HG02885 (cell line): ENCODE results near the gene GSTO2.
A peak's percentile ranks its signal among the peaks of the same experiment; 100 is the strongest.

Experiments used
- ATAC-seq: cut with Tn5 transposase; IDR thresholded peaks from one replicate; pipeline ENCODE4 v1.9.1; 2021; ENCODE audit warnings: mild to moderate bottlenecking; ENCODE audit not compliant: unreplicated experiment, poor library complexity

GSTO2 gene

GRCh38 chr10:104253106-104253505 lies 15.9 kb upstream of the GSTO2 start:
- ATAC-seq, result no peak

GRCh38 chr10:104253606-104254410 lies 15.2 kb upstream of the GSTO2 start:
- ATAC-seq, result no peak

- ATAC-seq, result peak; percentile 89
These were observed 14.3 kb upstream of the GSTO2 start, which contains the start of gene GSTO1 for GRCh38 chr10:104254493-104255310. GSTO1 (plus strand) TSS chr10:104254892; CDS start chr10:104254929, 37 bp downstream.

- ATAC-seq, result no peak
These were observed 13.5 kb upstream of the GSTO2 start for GRCh38 chr10:104255311-104255981.

GRCh38 chr10:104256335-104256961 lies 12.5 kb upstream of the GSTO2 start:
- ATAC-seq, result no peak

DNA sequence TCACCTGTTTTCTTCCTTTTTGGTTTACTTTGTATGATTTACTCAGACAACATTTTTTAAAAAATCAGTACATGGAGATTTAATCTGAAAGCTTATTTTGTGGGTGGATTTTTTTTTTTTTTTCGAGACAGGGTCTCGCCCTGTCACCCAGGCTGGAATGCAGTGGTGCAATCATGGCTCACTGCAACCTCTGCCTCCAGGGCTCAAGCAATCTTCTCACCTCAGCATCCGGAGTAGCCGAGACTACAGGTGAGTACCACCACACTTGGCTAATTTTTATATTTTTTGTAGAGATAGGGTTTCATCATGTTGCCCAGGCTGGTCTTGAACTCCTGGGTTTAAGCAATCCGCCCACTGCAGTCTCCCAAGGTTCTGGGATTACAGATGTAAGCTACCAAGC lies 11.7 kb upstream of the GSTO2 start:
- ATAC-seq, result no peak

DNA sequence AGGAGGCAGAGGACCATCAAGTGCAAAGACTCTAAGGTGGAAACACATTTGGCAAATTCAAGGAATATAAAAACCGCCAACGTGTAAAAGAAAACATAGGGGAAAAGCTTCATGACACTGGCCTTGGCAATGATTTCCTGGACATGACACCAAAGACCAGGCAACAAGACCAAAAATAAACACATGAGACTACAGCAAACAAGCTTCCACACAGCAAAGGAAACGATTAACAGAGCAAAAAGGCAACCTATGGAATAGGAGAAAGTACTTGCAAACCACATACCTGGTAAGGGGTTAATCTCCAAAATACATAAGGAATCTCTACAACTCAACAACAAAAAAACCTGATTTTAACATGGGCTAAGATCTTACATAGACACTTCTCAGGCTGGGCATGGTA lies 10.8 kb upstream of the GSTO2 start:
- no peak for ATAC-seq

- no peak for ATAC-seq
These were observed 9.5 kb upstream of the GSTO2 start for GRCh38 chr10:104259456-104259855.

- ATAC-seq, result no peak
These were observed 8.8 kb upstream of the GSTO2 start for GRCh38 chr10:104259999-104260774.

- no peak for ATAC-seq
These were observed 8.2 kb upstream of the GSTO2 start for GRCh38 chr10:104260775-104261115.

GRCh38 chr10:104262055-104262454 lies 6.9 kb upstream of the GSTO2 start:
- no peak for ATAC-seq

DNA sequence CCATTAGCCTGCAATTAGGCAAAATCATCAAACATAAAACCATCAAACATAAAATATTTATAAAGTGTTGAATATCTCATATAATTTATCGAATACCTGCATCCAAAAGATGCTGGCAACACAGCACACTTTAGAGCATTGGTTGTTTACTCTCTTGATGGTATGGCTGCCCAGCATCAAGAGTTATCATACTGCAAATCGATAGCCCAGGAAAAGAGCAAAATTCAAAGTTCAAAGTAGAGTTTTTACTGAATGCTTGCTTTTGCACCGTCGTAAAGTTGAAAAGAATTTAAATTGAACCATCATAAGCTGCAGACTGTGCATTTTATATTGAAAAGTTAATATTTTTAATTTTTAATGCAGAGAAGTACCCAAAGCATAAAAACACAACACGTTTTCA lies 4.2 kb upstream of the GSTO2 start:
- no peak for ATAC-seq

DNA sequence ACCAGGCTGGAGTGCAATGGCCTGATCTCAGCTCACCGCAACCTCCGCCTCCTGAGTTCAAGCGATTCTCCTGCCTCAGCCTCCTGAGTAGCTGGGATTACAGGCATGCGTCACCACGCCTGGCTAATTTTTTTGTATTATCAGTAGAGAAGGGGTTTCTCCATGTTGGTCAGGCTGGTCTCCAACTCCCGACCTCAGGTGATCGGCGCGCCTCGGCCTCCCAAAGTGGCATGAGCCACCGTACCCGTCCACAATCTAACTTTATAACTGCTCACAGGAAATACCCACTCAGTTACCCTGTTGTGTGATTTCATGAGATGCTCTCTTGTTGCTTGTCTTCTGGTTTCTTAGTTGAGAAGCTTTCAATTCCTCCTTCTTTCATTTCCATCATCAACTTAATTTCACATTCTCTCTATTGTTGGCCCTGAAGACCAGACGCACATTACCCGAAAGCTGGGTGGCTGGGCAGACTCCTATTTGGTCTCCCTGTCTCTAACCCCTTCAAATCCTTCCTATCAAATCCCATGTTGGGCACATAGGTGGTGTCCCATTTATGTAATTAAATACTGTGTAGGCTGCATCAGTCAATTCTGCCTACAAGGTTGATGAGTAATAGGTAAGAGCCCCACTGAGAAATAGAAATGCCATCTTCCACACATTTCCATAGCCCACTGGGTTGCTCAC lies 1.1 kb upstream of the GSTO2 start:
- ATAC-seq, result no peak

DNA sequence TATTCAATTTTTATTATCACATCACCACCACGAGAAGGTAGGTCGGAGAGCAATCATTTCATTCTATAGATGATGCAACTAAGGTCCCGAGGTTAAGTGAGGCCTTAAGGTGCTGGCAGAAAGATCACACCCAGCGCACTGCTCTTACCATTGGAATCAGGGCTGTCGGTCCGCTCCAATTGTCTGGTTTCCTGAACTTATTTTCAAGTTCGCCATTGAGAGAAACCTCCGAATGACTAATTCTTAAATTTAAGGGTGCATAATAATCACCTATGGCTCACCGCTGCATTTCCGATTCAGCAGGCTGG lies 625 bp upstream of the GSTO2 start:
- ATAC-seq, result no peak

- ATAC-seq, result no peak
These were observed 4.3 kb downstream of the GSTO2 start for GRCh38 chr10:104273286-104273685.

DNA sequence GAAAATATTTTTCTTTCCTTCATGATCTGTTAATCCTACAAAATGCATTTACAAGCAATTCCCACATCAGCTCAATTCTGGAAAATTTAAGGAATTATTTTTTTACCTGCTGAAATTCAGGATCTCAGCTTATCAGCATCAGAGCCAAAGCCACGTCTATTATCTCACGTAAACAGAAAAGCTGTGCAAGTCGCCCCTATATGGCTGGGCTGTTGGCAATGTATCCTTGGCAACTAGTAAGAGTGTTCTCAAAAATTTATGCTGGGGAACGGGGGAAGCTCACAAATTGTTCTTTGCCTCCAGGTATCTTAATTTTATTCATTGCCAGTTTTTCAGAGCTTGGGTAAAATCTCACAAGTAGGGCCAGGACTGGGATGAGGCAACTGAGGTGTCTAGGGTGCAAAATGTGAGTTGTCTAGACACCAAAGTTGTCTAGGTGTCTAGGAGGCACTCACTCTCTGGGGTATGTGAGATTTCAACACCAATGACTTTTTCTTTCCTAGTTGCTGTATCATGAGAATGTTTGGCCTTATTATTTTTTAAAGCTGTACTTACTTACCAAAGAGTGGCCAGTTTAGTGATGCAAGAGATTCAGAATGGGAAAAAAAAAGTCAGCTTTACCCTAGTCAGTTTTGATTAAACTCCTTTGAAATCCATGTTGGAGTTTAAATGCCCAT lies 5.1 kb downstream of the GSTO2 start:
- no peak for ATAC-seq

DNA sequence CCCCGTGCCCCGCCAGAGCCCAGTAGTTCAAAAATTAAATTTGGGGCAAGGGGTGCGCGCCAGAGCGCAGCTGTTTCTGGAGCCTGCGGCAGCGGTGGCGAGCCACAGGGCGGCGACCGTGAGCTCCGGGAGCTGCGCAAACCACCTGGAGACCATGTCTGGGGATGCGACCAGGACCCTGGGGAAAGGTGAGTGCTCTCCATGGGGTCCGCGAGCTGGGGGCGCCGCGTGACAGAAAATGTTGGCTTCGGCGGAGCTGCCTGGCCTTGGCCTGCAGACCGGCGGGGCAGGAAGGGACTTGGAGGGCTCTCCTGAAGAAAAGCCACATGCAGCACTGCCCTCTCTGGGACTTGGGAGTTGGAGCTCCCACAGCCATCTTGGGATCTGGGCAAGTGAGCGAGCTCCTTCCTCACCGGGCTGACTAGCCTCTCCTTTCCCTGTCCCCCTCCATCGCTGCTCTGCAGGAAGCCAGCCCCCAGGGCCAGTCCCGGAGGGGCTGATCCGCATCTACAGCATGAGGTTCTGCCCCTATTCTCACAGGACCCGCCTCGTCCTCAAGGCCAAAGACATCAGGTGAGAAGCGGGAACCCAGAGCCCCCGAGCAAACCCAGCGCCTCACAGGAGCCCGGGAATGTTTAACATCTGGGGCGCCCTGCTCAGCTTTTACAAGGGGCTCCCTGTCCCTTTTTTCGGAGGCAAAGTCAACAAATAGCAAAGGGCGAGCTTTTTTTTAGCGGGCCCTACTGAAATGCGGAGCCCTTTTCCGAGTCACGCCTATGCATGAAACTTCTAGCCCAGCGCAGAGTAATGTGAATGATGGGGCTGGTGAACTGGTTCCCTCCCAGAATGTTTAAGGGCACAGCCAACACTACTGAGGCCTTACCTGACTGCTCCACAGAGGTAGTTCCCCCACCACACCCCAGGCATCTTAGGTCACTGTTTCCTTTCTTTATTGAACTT lies 6.1 kb downstream of the GSTO2 start:
- ATAC-seq, result peak; percentile 90

DNA sequence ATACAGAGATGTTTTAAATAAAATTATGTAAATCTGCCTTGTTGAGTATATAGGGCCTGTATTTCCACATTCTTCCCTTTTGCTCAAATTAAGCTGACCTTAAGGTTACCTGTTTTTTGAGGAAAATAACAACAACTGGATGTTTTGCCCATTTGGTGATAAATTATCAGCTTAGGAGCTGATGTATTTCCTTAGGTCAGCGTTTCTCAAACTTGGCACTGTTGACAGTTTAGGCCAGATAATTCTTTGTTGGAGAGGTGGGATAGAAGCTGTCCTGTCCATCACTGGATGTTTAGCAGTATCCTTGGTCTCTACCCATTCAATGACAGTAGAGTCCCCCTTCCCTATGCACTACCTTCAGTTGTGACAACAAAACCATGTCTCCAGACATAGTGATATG lies 7.2 kb downstream of the GSTO2 start:
- ATAC-seq, result no peak
